Activated naive CD4-positive, alpha-beta T cell treated with anti-CD3 and anti-CD28 coated beads, Interleukin-2, amount 50 U/mL, for 16 hours (primary cell): ENCODE measurements around the gene BMPER.

Source experiments
- DNase-seq: peaks from one replicate; pipeline ENCODE4 v3.0.0-alpha.2; 2020

BMPER gene

GRCh38 chr7:34104992-34105391, 199.7 kb downstream of the BMPER start:
- no peak for DNase-seq

- no peak for DNase-seq
Measured at GRCh38 chr7:34107276-34107675, 201.9 kb downstream of the BMPER start.

GRCh38 chr7:34108165-34108564, 202.8 kb downstream of the BMPER start:
- no peak for DNase-seq

- no peak for DNase-seq
Measured at GRCh38 chr7:34109936-34110780, 204.8 kb downstream of the BMPER start.

GRCh38 chr7:34111031-34111430, 205.7 kb downstream of the BMPER start:
- DNase-seq: no peak

GRCh38 chr7:34115503-34115902, 210.2 kb downstream of the BMPER start:
- no peak for DNase-seq

- no peak for DNase-seq
Measured at GRCh38 chr7:34117573-34117972, 212.2 kb downstream of the BMPER start.

GRCh38 chr7:34121366-34121765, 216.0 kb downstream of the BMPER start:
- no peak for DNase-seq

- no peak for DNase-seq
Measured at GRCh38 chr7:34123316-34123715, 218.0 kb downstream of the BMPER start.

GRCh38 chr7:34124765-34125164, 219.4 kb downstream of the BMPER start:
- DNase-seq: no peak

GRCh38 chr7:34128762-34129161, 223.4 kb downstream of the BMPER start:
- DNase-seq: no peak

- no peak for DNase-seq
Measured at GRCh38 chr7:34130558-34131295, 225.4 kb downstream of the BMPER start.

GRCh38 chr7:34131371-34131770, 226.0 kb downstream of the BMPER start:
- DNase-seq: no peak

GRCh38 chr7:34133356-34133982, 228.1 kb downstream of the BMPER start:
- DNase-seq: no peak

- DNase-seq: no peak
Measured at GRCh38 chr7:34133983-34134782, 228.8 kb downstream of the BMPER start.

GRCh38 chr7:34135924-34136323, 230.6 kb downstream of the BMPER start:
- DNase-seq: no peak

GRCh38 chr7:34136698-34137097, 231.4 kb downstream of the BMPER start:
- no peak for DNase-seq

- no peak for DNase-seq
Measured at GRCh38 chr7:34137176-34137575, 231.8 kb downstream of the BMPER start.

- DNase-seq: no peak
Measured at GRCh38 chr7:34138483-34138882, 233.1 kb downstream of the BMPER start.

GRCh38 chr7:34139086-34139485, 233.7 kb downstream of the BMPER start:
- no peak for DNase-seq

- DNase-seq: no peak
Measured at GRCh38 chr7:34140066-34140465, 234.7 kb downstream of the BMPER start.

GRCh38 chr7:34143402-34143801, 238.1 kb downstream of the BMPER start:
- DNase-seq: no peak

GRCh38 chr7:34145603-34146002, 240.3 kb downstream of the BMPER start:
- DNase-seq: no peak
